HS-27A (cell line): ENCODE data around the gene PFN1.
"Not testable (repeated sequence)": the region's sequence is repeated elsewhere in the genome, so short reads cannot be mapped to it uniquely, and the experiment has no call there.

Experiments used
- DNase-seq: peaks from one replicate; pipeline ENCODE4 v3.0.0-alpha.2; 2012; ENCODE audit warnings: low read depth, missing footprints

Gene PFN1

DNA sequence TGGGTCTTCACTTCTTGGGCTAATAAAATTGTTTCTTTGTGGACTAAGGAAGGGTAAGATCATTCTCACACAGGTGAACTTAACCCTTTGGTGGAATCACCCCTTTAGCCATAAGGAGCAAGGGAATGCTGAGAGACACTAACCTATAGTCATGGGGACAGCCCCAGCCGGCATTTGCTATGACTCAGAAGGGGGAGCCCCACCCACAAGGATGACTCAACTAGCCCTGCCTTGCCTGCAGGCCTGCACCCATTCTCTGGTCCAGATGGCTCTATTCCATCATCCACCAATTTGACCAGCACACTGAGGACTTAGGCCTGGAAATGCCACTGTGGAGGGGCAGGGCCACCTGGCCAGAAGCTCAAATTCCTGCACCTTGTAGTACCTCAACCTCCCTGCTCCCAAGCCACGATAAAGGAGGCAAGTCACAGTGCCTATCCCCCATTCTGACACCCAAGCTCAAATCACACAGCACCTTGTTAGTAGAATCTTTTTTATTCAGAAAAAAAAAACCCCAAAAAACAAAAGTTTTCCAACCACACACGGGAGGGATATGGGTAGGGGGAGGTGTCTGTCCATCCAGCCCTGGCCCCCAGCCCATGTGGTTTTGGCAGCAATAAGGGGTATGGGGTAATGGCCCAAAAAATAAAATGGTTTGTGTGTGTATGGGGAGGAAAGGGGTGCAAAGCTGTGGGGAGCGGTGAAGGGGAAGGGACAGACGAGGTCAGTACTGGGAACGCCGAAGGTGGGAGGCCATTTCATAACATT is 3.0 kb downstream of the PFN1 start:
- peak; percentile 66 for DNase-seq

- DNase-seq = no peak
Observed at GRCh38 chr17:4944554-4945175, 3.7 kb downstream of the PFN1 start.

GRCh38 chr17:4944163-4944553 is 4.2 kb downstream of the PFN1 start:
- no peak for DNase-seq

- DNase-seq = no peak
Observed at GRCh38 chr17:4942760-4943508, 5.4 kb downstream of the PFN1 start.

- DNase-seq = no peak
Observed at GRCh38 chr17:4941319-4941610, 7.1 kb downstream of the PFN1 start.

- DNase-seq = no peak
Observed at GRCh38 chr17:4940555-4941318, 7.6 kb downstream of the PFN1 start.

GRCh38 chr17:4939796-4940554 is 8.4 kb downstream of the PFN1 start, which contains the start of the genes RNF167 and SLC25A11:
Gene RNF167, plus strand, starts transcription at chr17:4940268. Its CDS starts 642 bp downstream, at chr17:4940910.
Gene SLC25A11, minus strand, starts transcription at chr17:4940046. Its CDS starts 136 bp downstream, at chr17:4939910.
- peak; percentile 94 for DNase-seq

DNA sequence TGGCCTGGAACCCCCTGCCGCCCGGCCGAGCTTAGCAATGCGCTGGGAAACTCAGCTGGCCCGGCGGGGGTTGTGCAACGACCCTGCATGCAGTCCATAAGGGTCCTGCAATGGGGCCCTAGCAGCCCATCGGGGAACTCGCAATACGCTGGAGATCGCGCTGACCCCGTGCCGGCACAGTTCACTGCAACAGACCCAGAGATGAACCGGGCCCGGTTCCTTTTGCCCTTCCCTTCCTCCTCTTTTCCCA is 8.9 kb downstream of the PFN1 start:
- DNase-seq = no peak

- no peak for DNase-seq
Observed at GRCh38 chr17:4938688-4939545, 9.4 kb downstream of the PFN1 start.

DNA sequence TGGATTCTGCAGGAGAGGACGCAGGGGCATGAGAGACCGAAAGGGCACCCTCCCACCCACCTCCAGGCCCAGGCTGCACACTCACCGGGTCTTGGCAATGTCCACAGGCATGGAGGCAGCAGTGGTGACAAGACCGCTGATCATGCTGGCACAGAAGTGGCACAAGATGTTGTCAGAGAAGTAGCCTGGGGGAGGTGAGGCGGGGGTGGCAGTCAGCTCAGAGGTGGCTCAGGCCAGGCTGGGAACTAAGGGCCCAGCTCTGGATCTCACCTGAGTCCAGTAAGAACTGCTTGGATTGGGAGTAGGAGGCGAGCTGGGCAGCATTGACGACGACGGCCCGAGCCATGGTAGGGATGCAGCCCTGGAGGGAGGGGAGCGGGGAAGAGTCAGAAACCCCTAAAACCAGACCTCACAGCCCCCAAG is 10.2 kb downstream of the PFN1 start:
- no peak for DNase-seq

GRCh38 chr17:4937553-4937952 is 10.8 kb downstream of the PFN1 start:
- DNase-seq = no peak

DNA sequence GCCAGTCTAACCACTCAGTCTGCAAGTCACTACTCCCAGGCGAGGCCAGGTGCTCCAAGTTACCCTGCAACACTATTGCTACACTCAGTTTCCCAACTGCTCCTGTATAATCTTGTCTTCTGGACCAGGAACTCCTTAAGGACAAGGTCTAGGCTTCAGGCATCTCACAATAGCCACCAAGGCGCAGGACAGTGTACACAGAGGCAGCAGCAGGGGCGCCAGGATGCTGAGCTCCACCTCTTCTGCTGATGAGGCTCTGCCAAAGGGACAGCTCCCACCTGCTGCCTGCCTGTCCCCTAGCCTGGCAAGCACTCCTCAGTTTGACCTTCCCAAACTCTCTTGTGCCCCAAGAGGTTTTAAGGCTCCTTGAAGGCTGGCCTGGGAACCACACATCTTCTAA is 11.9 kb downstream of the PFN1 start:
- DNase-seq = no peak

- DNase-seq = no peak
Observed at GRCh38 chr17:4935650-4936049, 12.7 kb downstream of the PFN1 start.

DNA sequence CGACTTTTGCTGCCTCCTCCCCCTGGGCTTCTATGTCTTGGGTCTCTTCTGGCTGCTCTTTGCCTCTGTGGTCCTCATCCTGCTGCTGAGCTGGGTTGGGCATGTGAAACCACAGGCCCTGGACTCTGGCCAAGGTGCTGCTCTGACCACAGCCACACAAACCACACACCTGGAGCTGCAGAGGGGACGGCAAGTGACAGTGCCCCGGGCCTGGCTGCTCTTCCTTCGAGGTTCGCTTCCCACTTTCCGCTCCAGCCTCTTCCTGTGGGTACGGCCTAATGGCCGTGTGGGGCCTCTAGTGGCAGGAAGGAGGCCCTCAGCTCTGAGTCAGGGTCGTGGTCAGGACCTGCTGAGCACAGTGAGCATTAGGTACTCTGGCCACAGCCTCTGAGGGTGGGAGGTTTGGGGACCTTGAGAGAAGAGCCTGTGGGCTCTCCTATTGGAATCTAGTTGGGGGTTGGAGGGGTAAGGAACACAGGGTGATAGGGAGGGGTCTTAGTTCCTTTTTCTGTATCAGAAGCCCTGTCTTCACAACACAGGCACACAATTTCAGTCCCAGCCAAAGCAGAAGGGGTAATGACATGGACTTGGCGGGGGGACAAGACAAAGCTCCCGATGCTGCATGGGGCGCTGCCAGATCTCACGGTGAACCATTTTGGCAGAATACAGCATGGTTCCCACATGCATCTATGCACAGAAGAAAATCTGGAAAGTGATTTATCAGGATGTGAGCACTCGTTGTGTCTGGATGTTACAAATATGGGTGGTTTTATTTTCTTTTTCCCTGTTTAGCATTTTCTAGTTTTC is 14.0 kb downstream of the PFN1 start:
- no peak for DNase-seq

DNA sequence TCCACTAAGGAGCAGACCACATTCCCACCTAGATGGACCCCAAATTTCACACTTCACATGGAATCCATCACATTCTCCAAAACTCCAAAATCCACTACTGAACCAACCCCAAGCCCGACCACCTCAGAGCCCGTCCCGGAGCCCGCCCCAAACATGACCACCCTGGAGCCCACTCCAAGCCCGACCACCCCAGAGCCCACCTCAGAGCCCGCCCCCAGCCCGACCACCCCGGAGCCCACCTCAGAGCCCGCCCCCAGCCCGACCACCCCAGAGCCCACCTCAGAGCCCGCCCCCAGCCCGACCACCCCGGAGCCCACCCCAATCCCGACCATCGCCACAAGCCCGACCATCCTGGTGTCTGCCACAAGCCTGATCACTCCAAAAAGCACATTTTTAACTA is 14.7 kb downstream of the PFN1 start:
- no peak for DNase-seq

DNA sequence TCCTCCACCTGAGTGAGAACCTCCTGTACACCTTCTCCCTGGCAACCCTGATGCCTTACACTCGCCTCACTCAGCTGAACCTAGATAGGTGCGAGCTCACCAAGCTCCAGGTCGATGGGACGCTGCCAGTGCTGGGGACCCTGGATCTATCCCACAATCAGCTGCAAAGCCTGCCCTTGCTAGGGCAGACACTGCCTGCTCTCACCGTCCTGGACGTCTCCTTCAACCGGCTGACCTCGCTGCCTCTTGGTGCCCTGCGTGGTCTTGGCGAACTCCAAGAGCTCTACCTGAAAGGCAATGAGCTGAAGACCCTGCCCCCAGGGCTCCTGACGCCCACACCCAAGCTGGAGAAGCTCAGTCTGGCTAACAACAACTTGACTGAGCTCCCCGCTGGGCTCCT is 15.6 kb downstream of the PFN1 start:
- DNase-seq = no peak

- no peak for DNase-seq
Observed at GRCh38 chr17:4931963-4932362, 16.4 kb downstream of the PFN1 start, which contains the start of gene GP1BA. Gene GP1BA, plus strand, starts transcription at chr17:4932277. Its CDS starts 328 bp downstream, at chr17:4932605.

DNA sequence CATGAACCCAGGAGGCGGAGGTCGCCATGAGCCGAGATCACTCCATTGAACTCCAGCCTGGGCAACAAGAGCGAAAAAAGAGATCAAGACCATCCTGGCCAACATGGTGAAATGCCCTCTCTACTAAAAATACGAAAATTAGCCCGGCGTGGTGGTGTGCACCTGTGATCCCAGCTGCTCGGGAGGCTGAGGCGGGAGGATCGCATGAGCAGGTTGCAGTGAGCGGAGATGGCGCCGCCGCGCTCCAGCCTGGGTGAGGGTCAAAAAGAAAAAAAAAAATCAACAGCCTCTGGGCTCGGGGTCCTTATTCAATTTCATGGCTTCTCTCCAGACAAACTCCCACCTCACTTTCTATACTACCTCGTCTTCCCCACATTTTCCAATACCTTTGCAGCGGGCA is 19.4 kb downstream of the PFN1 start:
- DNase-seq = no peak

- DNase-seq = not testable (repeated sequence)
Observed at GRCh38 chr17:4926577-4927335, 21.6 kb downstream of the PFN1 start.
